HEK293 (cell line): ENCODE measurements around the gene ARMC3.

Experiments used
- CTCF ChIA-PET: fragments of 350-600 bp; formaldehyde crosslinking; extraction: SDS; loops from one replicate; lab custom pipeline; 2021; ENCODE audit warnings: antibody characterized with exemption; lab: Yijun Ruan, JAX
- POLR2A ChIA-PET: fragments of 300-600 bp; formaldehyde crosslinking; extraction: SDS; loops from one replicate; lab custom pipeline; 2020; ENCODE audit warnings: antibody characterized with exemption, inconsistent platforms; lab: Yijun Ruan, JAX
- H3K27ac ChIP-seq: fragments of 200-500 bp; sonication (Bioruptor generic); 2 replicates; pipeline ENCODE4 v1.5.1; 2014; ENCODE audit warnings: low read depth, low read length, control low read depth, inconsistent platforms; ENCODE audit errors: extremely low read depth
- H3K36me3 ChIP-seq, 2 experiments: fragments of 200-500 bp in 1 of 2; sonication (Bioruptor generic) in 1 of 2; 1 replicate in 1 of 2; 2 replicates in 1 of 2; pipeline ENCODE4 v1.5.1; 2014 to 2017; ENCODE audit warnings: inconsistent platforms in 2 of 2, low read length in 2 of 2; ENCODE audit not compliant: control insufficient read depth in 2 of 2, insufficient read depth in 1 of 2
- H3K4me1 ChIP-seq: fragments of 200-500 bp; sonication (Bioruptor generic); 2 replicates; pipeline ENCODE4 v1.5.1; 2014; ENCODE audit warnings: mild to moderate bottlenecking, low read length, inconsistent platforms; ENCODE audit not compliant: control insufficient read depth, insufficient read depth
- H3K4me3 ChIP-seq: 2 replicates; pipeline ENCODE4 v1.5.1; 2011; ENCODE audit warnings: low read depth, mild to moderate bottlenecking, control low read depth, low read length, moderate library complexity
- H3K9me3 ChIP-seq: fragments of 200-500 bp; sonication (Bioruptor generic); 2 replicates; pipeline ENCODE4 v1.5.1; 2014; ENCODE audit warnings: low read depth, low read length, inconsistent platforms; ENCODE audit not compliant: control insufficient read depth, insufficient read depth
- BCL11B ChIP-seq: fragments of 450-650 bp; formaldehyde crosslinking; IDR thresholded peaks from 2 replicates; pipeline ENCODE4 v1.5.1; 2016; ENCODE audit warnings: low read depth, missing biosample characterization, missing genetic modification characterization
- GFI1B ChIP-seq: fragments of 450-650 bp; formaldehyde crosslinking; IDR thresholded peaks from 2 replicates; pipeline ENCODE4 v1.5.1; 2016; ENCODE audit warnings: missing biosample characterization, missing genetic modification characterization
- KLF1 ChIP-seq: fragments of 450-650 bp; formaldehyde crosslinking; IDR thresholded peaks from 2 replicates; pipeline ENCODE4 v1.5.1; 2016; ENCODE audit warnings: missing biosample characterization, missing genetic modification characterization
- MYNN ChIP-seq: fragments of 450-650 bp; formaldehyde crosslinking; IDR thresholded peaks from 2 replicates; pipeline ENCODE4 v1.5.1; 2016; ENCODE audit warnings: missing biosample characterization, missing genetic modification characterization, borderline replicate concordance
- OSR2 ChIP-seq: fragments of 450-650 bp; formaldehyde crosslinking; IDR thresholded peaks from 2 replicates; pipeline ENCODE4 v1.5.1; 2016; ENCODE audit warnings: missing biosample characterization, missing genetic modification characterization
- SALL2 ChIP-seq: fragments of 450-650 bp; formaldehyde crosslinking; IDR thresholded peaks from 2 replicates; pipeline ENCODE4 v1.5.0; 2017; ENCODE audit warnings: missing biosample characterization, mild to moderate bottlenecking, missing genetic modification characterization, borderline replicate concordance
- ZEB2 ChIP-seq: fragments of 450-650 bp; formaldehyde crosslinking; IDR thresholded peaks from 2 replicates; pipeline ENCODE4 v1.5.1; 2016; ENCODE audit warnings: missing biosample characterization, missing genetic modification characterization
- ZNF10 ChIP-seq: fragments of 450-650 bp; formaldehyde crosslinking; IDR thresholded peaks from 2 replicates; pipeline ENCODE4 v1.5.1; 2017; ENCODE audit warnings: missing biosample characterization, missing genetic modification characterization
- ZNF112 ChIP-seq: fragments of 450-650 bp; formaldehyde crosslinking; IDR thresholded peaks from 2 replicates; pipeline ENCODE4 v1.5.0; 2017; ENCODE audit warnings: missing biosample characterization, missing genetic modification characterization
- ZNF48 ChIP-seq: fragments of 450-650 bp; formaldehyde crosslinking; IDR thresholded peaks from 2 replicates; pipeline ENCODE4 v1.5.1; 2016; ENCODE audit warnings: missing biosample characterization, missing genetic modification characterization
- ZNF664 ChIP-seq: fragments of 450-650 bp; formaldehyde crosslinking; IDR thresholded peaks from 2 replicates; pipeline ENCODE4 v1.5.1; 2016; ENCODE audit warnings: missing biosample characterization, missing genetic modification characterization
- ZNF677 ChIP-seq: fragments of 450-650 bp; IDR thresholded peaks from 2 replicates; pipeline ENCODE4 v1.5.0; 2018; ENCODE audit warnings: missing biosample characterization, mild to moderate bottlenecking, missing genetic modification characterization, moderate library complexity
- ZSCAN23 ChIP-seq: fragments of 450-650 bp; formaldehyde crosslinking; IDR thresholded peaks from 2 replicates; pipeline ENCODE4 v1.5.1; 2016; ENCODE audit warnings: missing biosample characterization, missing genetic modification characterization
- TF ChIP-seq, protein P1 (sequence below): fragments of 450-650 bp; IDR thresholded peaks from 2 replicates; pipeline ENCODE4 v1.5.1; 2018; ENCODE audit warnings: missing biosample characterization, mild to moderate bottlenecking, missing genetic modification characterization
- TF ChIP-seq, protein P2 (sequence below): fragments of 450-650 bp; formaldehyde crosslinking; IDR thresholded peaks from 2 replicates; pipeline ENCODE4 v1.5.1; 2016; ENCODE audit warnings: missing biosample characterization, missing genetic modification characterization
- TF ChIP-seq, protein P3 (sequence below): fragments of 450-650 bp; formaldehyde crosslinking; IDR thresholded peaks from 2 replicates; pipeline ENCODE4 v1.5.1; 2016; ENCODE audit warnings: missing biosample characterization, missing genetic modification characterization, borderline replicate concordance
- TF ChIP-seq, protein P4 (sequence below): fragments of 450-650 bp; formaldehyde crosslinking; IDR thresholded peaks from 2 replicates; pipeline ENCODE4 v1.5.1; 2016; ENCODE audit warnings: missing biosample characterization, missing genetic modification characterization

ARMC3 gene

DNA sequence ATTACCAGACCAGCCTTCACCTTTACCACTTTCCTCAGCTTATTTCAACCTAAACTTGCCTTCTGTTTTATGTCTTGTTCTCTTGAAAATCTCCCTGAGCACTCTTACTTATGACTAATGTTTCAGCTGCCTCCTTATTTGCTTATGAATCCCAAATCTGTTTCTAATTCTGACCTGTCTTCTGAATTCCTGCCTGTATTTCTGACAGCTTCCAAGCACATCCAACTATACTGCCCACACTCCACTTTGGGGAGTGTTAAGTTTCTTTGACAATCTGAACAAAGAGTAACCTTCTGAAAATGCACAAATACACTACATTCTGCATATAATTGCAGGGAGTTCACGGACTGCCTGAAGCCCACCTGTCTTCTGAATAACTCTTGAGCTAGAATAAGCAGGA, 48.7 kb downstream of the ARMC3 start:
- ChIA-PET POLR2A (no interaction called here), CTCF (interaction anchor here (1.1 kb wide), 1 partner anchor 12 kb away, joined by 3 read pairs; no protein-coding TSS in a partner anchor)
- H3K4me3 ChIP-seq, result no peak overlapping the region
- H3K4me1 ChIP-seq, result no peaks in the 10 kb centered on the region; the same call in 1 of the 2 replicates
- H3K9me3 ChIP-seq, result no peaks in the 10 kb centered on the region
- no peaks in the 10 kb centered on the region for H3K36me3 ChIP-seq
- no peak overlapping the region for H3K27ac ChIP-seq
- TF ChIP-seq ZNF677 (tag by site-specific recombination) (no peak), ZEB2 (no peak), BCL11B (tag by site-specific recombination) (no peak), ZNF112 (tag by site-specific recombination) (no peak), GFI1B (tag by site-specific recombination) (no peak), ZNF48 (tag by site-specific recombination) (no peak), SALL2 (tag by site-specific recombination) (no peak), ZNF10 (tag by site-specific recombination) (no peak), ZSCAN23 (tag by site-specific recombination) (no peak), MYNN (no peak), OSR2 (no peak), KLF1 (tag by site-specific recombination) (no peak), ZNF664 (tag by site-specific recombination) (no peak)
- TF ChIP-seq, protein P1, sequence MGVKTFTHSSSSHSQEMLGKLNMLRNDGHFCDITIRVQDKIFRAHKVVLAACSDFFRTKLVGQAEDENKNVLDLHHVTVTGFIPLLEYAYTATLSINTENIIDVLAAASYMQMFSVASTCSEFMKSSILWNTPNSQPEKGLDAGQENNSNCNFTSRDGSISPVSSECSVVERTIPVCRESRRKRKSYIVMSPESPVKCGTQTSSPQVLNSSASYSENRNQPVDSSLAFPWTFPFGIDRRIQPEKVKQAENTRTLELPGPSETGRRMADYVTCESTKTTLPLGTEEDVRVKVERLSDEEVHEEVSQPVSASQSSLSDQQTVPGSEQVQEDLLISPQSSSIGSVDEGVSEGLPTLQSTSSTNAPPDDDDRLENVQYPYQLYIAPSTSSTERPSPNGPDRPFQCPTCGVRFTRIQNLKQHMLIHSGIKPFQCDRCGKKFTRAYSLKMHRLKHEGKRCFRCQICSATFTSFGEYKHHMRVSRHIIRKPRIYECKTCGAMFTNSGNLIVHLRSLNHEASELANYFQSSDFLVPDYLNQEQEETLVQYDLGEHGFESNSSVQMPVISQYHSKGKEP (tag by site-specific recombination), result no peak
- TF ChIP-seq, protein P2, sequence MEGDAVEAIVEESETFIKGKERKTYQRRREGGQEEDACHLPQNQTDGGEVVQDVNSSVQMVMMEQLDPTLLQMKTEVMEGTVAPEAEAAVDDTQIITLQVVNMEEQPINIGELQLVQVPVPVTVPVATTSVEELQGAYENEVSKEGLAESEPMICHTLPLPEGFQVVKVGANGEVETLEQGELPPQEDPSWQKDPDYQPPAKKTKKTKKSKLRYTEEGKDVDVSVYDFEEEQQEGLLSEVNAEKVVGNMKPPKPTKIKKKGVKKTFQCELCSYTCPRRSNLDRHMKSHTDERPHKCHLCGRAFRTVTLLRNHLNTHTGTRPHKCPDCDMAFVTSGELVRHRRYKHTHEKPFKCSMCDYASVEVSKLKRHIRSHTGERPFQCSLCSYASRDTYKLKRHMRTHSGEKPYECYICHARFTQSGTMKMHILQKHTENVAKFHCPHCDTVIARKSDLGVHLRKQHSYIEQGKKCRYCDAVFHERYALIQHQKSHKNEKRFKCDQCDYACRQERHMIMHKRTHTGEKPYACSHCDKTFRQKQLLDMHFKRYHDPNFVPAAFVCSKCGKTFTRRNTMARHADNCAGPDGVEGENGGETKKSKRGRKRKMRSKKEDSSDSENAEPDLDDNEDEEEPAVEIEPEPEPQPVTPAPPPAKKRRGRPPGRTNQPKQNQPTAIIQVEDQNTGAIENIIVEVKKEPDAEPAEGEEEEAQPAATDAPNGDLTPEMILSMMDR (tag by site-specific recombination), result no peak

DNA sequence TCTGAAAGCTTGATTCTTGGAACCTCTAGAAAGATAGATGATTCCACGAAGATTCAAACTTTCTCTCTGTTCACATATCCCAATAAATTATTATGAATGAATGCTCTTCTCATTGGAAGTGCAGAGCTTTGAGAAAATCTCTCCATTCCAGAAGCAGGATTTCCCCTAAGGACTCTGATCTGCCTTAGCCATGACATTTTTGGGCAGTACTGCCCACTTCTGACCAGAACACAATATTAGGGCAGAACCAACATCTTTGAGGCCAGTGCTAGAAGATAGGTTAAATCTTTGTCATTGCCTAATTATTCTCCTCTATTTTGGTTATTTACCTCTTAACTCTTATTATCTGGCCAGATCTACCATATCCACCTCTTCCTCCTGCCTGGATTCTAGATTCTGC, 49.9 kb downstream of the ARMC3 start:
- POLR2A ChIA-PET, result no interaction called here
- CTCF ChIA-PET, result interaction anchor here (0.5 kb wide), 1 partner anchor 956 kb away, joined by 3 read pairs; no protein-coding TSS in a partner anchor
- TF ChIP-seq, protein P3, sequence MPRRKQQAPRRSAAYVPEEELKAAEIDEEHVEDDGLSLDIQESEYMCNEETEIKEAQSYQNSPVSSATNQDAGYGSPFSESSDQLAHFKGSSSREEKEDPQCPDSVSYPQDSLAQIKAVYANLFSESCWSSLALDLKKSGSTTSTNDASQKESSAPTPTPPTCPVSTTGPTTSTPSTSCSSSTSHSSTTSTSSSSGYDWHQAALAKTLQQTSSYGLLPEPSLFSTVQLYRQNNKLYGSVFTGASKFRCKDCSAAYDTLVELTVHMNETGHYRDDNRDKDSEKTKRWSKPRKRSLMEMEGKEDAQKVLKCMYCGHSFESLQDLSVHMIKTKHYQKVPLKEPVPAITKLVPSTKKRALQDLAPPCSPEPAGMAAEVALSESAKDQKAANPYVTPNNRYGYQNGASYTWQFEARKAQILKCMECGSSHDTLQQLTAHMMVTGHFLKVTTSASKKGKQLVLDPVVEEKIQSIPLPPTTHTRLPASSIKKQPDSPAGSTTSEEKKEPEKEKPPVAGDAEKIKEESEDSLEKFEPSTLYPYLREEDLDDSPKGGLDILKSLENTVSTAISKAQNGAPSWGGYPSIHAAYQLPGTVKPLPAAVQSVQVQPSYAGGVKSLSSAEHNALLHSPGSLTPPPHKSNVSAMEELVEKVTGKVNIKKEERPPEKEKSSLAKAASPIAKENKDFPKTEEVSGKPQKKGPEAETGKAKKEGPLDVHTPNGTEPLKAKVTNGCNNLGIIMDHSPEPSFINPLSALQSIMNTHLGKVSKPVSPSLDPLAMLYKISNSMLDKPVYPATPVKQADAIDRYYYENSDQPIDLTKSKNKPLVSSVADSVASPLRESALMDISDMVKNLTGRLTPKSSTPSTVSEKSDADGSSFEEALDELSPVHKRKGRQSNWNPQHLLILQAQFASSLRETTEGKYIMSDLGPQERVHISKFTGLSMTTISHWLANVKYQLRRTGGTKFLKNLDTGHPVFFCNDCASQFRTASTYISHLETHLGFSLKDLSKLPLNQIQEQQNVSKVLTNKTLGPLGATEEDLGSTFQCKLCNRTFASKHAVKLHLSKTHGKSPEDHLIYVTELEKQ (tag by site-specific recombination), result no peak
- TF ChIP-seq, protein P4, sequence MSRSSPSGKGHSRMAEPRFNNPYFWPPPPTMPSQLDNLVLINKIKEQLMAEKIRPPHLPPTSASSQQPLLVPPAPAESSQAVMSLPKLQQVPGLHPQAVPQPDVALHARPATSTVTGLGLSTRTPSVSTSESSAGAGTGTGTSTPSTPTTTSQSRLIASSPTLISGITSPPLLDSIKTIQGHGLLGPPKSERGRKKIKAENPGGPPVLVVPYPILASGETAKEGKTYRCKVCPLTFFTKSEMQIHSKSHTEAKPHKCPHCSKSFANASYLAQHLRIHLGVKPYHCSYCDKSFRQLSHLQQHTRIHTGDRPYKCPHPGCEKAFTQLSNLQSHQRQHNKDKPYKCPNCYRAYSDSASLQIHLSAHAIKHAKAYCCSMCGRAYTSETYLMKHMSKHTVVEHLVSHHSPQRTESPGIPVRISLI, result no peak

More for the DNA sequence above, 49.9 kb downstream of the ARMC3 start:
- H3K9me3 ChIP-seq, result no peaks in the 10 kb centered on the region
- H3K4me3 ChIP-seq, result no peak overlapping the region
- H3K4me1 ChIP-seq, result no peaks in the 10 kb centered on the region; the same call in 1 of the 2 replicates
- H3K27ac ChIP-seq, result no peak overlapping the region
- H3K36me3 ChIP-seq, result no peaks in the 10 kb centered on the region
